ENCODE data around the gene C4orf51.

Gene C4orf51

DNA sequence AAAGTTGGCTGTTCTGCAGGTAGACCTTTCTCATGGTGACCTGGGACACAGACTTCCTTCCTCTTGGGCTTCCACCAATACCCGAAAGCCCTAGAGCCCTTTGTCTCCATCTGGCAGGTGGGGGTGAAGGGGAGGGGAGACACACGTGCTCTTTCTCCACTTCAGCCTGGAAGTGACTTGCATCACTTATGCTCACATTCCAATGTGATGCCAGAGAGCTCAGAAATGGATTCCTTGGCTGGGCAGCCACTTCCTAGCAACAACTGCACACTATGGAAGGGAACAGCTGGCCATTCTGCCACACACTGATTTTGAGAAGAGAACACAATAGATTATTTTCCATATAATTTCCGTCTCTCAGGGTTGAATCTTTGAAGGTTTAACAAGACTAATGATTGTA is 36.3 kb downstream of the C4orf51 start:
- no peaks in the 10 kb centered on the region for H3K27me3 ChIP-seq (replicated peaks; ENCODE audit: control insufficient read depth, insufficient read depth, low read length)
- TF ChIP-seq, protein P1, sequence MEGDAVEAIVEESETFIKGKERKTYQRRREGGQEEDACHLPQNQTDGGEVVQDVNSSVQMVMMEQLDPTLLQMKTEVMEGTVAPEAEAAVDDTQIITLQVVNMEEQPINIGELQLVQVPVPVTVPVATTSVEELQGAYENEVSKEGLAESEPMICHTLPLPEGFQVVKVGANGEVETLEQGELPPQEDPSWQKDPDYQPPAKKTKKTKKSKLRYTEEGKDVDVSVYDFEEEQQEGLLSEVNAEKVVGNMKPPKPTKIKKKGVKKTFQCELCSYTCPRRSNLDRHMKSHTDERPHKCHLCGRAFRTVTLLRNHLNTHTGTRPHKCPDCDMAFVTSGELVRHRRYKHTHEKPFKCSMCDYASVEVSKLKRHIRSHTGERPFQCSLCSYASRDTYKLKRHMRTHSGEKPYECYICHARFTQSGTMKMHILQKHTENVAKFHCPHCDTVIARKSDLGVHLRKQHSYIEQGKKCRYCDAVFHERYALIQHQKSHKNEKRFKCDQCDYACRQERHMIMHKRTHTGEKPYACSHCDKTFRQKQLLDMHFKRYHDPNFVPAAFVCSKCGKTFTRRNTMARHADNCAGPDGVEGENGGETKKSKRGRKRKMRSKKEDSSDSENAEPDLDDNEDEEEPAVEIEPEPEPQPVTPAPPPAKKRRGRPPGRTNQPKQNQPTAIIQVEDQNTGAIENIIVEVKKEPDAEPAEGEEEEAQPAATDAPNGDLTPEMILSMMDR (IDR thresholded peaks at IDR 0.05; ENCODE audit: insufficient read depth, low read length, poor library complexity, severe bottlenecking): no peak
- no peaks in the 10 kb centered on the region for H3K36me3 ChIP-seq (ENCODE audit: control insufficient read depth, insufficient read depth, low read length)
- no peak overlapping the region for H3K4me3 ChIP-seq (replicated peaks; ENCODE audit: low read depth, low read length)
- no peak for DNase-seq (ENCODE audit: extremely low read depth, insufficient read length)

DNA sequence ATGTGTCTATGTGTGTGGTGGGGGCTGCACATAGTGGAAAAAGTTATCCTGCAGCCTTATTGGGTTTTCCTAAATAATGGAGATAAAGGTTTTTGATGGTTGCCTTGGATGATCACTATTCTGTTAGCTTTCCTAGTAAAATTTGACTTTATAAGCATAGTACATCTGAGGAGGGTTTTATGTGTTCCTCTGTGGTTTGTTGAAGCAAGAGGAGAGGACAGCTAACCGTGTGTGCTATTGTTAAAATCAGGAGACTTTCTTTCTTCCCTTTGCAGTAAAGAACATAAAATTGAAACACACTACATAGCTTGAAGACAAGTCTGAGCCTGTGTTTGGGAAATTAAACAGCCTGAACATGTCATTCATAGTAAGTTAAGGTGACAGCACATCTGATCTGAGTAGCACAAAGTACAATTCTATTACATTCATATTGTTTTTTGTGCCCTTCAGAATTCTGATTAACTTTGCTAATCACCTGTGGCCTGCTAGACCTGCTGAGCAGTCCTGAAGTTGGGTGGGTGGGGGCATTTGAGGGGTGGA is 36.8 kb downstream of the C4orf51 start:
- H3K36me3 ChIP-seq (ENCODE audit: control insufficient read depth, insufficient read depth, low read length): no peaks in the 10 kb centered on the region
- DNase-seq (ENCODE audit: extremely low read depth, insufficient read length): no peak
- no peak overlapping the region for H3K4me3 ChIP-seq (replicated peaks; ENCODE audit: low read depth, low read length)
- H3K27me3 ChIP-seq (replicated peaks; ENCODE audit: control insufficient read depth, insufficient read depth, low read length): no peaks in the 10 kb centered on the region
- TF ChIP-seq, protein P1 (IDR thresholded peaks at IDR 0.05; ENCODE audit: insufficient read depth, low read length, poor library complexity, severe bottlenecking): no peak

DNA sequence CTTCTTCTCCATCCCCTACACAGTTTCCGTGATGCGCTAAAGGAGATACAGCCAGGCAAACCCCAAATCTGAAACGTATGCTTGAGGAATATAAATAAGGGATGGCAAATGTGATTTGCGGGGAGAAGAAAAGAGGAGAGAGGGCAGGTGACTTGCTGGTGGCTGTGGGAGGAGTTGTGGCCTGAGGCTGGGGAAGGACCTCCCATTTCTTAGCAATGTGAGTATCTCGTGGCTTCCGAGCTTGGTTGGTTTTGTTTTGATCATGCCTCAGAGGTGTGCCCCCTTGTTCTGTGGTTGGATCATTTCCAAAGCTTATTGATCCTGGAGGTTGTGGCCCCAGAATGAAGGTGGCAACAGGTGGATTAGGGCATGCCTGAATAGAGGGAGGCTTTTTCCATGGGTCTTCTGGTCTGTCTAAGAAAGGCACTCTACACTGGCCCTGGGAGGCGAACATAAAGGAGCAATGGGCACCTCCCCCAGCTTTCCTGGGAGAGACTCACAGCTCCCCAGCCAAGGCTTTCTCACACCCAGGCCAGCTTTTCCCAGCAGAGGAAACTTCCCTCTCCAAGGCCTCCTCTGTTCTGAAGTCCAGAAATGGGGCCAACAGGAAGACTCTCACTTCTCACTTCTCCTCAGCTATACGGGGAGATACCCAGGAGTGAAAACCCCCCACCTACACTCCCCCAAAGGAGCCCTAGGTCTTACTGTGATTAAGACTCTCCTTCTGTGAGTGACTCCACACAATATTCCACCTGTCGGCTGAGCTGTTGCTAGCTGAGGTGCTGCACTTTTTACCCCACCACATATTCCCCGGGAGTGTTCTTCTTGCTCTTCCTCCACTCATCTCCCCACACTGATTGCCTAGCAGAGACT is 40.0 kb downstream of the C4orf51 start:
- TF ChIP-seq, protein P1 (IDR thresholded peaks at IDR 0.05; ENCODE audit: insufficient read depth, low read length, poor library complexity, severe bottlenecking): no peak
- H3K27me3 ChIP-seq (replicated peaks; ENCODE audit: control insufficient read depth, insufficient read depth, low read length): no peaks in the 10 kb centered on the region
- no peaks in the 10 kb centered on the region for H3K36me3 ChIP-seq (ENCODE audit: control insufficient read depth, insufficient read depth, low read length)
- H3K4me3 ChIP-seq (replicated peaks; ENCODE audit: low read depth, low read length): peak overlapping the region; percentile 33
- DNase-seq (ENCODE audit: extremely low read depth, insufficient read length): peak; percentile 32

DNA sequence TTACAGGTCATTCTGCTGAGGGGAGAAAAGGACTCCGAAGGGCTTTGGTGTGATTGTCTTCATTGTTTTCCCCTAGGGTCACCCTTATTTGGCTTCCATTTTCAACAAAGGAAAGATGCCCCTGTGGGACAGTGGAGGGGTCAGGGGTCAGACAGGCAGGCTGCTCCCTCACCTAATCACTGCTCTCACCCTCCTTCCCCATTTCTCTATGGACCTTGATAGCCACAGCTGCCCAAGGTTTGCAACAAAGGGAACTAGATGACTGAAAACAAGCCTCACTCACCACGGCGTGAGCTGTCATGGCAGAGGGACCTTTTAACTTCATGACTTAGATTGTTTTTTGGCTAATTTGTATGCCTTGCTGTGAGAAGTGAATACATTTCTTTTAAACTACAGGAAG is 40.7 kb downstream of the C4orf51 start:
- H3K27me3 ChIP-seq (replicated peaks; ENCODE audit: control insufficient read depth, insufficient read depth, low read length): no peaks in the 10 kb centered on the region
- peak; percentile 17 for DNase-seq (ENCODE audit: extremely low read depth, insufficient read length)
- no peak overlapping the region for H3K4me3 ChIP-seq (replicated peaks; ENCODE audit: low read depth, low read length)
- TF ChIP-seq, protein P1 (IDR thresholded peaks at IDR 0.05; ENCODE audit: insufficient read depth, low read length, poor library complexity, severe bottlenecking): no peak
- H3K36me3 ChIP-seq (ENCODE audit: control insufficient read depth, insufficient read depth, low read length): no peaks in the 10 kb centered on the region

DNA sequence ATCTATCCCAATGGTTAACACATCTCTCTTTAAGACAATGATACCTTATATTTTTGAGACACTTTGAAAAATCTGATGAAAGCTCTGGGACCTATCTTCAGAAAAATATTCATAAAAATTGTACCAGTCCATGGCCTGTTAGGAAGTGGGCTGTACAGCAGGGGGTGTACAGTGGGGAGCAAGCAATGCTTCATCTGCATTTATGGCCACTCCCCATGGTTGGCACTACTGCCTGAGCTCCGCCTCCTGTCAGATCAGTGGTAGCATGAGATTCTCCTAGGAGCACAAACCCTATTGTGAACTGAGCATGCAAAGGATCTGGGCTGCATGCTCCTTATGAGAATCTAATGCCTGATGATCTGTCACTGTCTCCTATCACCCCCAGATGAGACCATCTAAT is 42.6 kb downstream of the C4orf51 start:
- DNase-seq (ENCODE audit: extremely low read depth, insufficient read length): no peak
- no peak overlapping the region for H3K4me3 ChIP-seq (replicated peaks; ENCODE audit: low read depth, low read length)
- H3K27me3 ChIP-seq (replicated peaks; ENCODE audit: control insufficient read depth, insufficient read depth, low read length): no peaks in the 10 kb centered on the region
- no peaks in the 10 kb centered on the region for H3K36me3 ChIP-seq (ENCODE audit: control insufficient read depth, insufficient read depth, low read length)
- TF ChIP-seq, protein P1 (IDR thresholded peaks at IDR 0.05; ENCODE audit: insufficient read depth, low read length, poor library complexity, severe bottlenecking): no peak

Measured in GM06990 (cell line).